BE2C (cell line): Measurements from ENCODE around the gene TCEANC2.

ENCODE experiments used
- DNase-seq: peaks from one replicate; pipeline ENCODE4 v3.0.0-alpha.2; 2020
- H3K27me3 ChIP-seq: fragments of 250-450 bp; sonication (Bioruptor Pico); 2 replicates; pipeline ENCODE4 v1.5.1; 2020; ENCODE audit warnings: mild to moderate bottlenecking
- H3K36me3 ChIP-seq: fragments of 250-450 bp; sonication (Bioruptor Pico); 2 replicates; pipeline ENCODE4 v1.5.1; 2020; ENCODE audit warnings: mild to moderate bottlenecking
- H3K4me1 ChIP-seq: fragments of 250-450 bp; sonication (Bioruptor Pico); 2 replicates; pipeline ENCODE4 v1.5.1; 2020
- H3K4me3 ChIP-seq: 2 replicates; pipeline ENCODE4 v1.5.1; 2011; ENCODE audit warnings: low read depth, low read length
- H3K9me3 ChIP-seq: fragments of 250-450 bp; sonication (Bioruptor Pico); 2 replicates; pipeline ENCODE4 v1.5.1; 2020
- TF ChIP-seq, protein P1 (sequence below): IDR thresholded peaks from 2 replicates; pipeline ENCODE4 v1.5.1; 2012; ENCODE audit warnings: mild to moderate bottlenecking, low read depth, low read length

The TCEANC2 gene

DNA sequence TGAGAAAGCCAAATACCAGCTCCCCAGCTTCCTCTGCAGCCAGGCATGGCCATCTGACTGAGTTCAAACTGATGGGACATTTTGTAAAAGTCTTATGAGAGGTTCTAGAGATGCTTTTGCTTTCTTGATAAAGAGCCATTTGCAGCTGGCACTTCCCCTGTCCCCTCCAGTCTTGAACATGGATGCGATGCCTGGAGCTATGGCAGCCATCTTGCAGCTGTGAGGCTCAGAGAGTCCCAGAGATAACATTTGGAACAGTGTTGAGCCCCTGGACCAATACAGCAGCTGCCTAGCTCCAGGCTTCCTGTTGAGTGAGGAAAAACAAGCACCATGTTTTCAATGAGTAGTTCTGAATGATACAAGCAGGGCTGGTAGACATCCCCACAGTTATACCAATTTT lies 85.6 kb downstream of the TCEANC2 start:
- no peak for DNase-seq
- TF ChIP-seq, protein P1, sequence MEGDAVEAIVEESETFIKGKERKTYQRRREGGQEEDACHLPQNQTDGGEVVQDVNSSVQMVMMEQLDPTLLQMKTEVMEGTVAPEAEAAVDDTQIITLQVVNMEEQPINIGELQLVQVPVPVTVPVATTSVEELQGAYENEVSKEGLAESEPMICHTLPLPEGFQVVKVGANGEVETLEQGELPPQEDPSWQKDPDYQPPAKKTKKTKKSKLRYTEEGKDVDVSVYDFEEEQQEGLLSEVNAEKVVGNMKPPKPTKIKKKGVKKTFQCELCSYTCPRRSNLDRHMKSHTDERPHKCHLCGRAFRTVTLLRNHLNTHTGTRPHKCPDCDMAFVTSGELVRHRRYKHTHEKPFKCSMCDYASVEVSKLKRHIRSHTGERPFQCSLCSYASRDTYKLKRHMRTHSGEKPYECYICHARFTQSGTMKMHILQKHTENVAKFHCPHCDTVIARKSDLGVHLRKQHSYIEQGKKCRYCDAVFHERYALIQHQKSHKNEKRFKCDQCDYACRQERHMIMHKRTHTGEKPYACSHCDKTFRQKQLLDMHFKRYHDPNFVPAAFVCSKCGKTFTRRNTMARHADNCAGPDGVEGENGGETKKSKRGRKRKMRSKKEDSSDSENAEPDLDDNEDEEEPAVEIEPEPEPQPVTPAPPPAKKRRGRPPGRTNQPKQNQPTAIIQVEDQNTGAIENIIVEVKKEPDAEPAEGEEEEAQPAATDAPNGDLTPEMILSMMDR, result no peak
- no peaks in the 10 kb centered on the region for H3K9me3 ChIP-seq
- H3K4me3 ChIP-seq, result no peak overlapping the region
- no peaks in the 10 kb centered on the region for H3K27me3 ChIP-seq
- no peaks in the 10 kb centered on the region for H3K36me3 ChIP-seq
- no peaks in the 10 kb centered on the region for H3K4me1 ChIP-seq

DNA sequence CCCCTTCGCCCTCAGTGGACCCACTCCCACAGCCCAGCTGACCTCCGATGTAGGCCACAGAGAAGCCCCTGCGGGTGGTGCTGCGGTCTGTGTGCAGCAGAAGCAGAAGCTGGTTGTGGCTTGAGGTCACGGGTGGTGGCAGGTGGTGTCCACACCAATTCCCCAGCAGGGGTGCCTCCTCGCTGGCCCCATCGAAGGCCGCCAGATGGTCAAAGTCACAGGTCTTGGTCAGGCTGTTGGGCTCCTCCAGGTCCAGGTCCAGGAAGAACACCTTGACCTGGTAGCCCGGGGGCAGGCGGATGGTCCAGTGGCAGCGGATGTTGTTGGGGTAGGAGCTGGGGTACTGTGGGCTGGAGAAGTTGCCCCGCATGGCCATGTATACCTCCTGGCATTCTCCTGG lies 86.3 kb downstream of the TCEANC2 start:
- TF ChIP-seq, protein P1, result no peak
- H3K4me3 ChIP-seq, result no peak overlapping the region
- no peaks in the 10 kb centered on the region for H3K36me3 ChIP-seq

DNA sequence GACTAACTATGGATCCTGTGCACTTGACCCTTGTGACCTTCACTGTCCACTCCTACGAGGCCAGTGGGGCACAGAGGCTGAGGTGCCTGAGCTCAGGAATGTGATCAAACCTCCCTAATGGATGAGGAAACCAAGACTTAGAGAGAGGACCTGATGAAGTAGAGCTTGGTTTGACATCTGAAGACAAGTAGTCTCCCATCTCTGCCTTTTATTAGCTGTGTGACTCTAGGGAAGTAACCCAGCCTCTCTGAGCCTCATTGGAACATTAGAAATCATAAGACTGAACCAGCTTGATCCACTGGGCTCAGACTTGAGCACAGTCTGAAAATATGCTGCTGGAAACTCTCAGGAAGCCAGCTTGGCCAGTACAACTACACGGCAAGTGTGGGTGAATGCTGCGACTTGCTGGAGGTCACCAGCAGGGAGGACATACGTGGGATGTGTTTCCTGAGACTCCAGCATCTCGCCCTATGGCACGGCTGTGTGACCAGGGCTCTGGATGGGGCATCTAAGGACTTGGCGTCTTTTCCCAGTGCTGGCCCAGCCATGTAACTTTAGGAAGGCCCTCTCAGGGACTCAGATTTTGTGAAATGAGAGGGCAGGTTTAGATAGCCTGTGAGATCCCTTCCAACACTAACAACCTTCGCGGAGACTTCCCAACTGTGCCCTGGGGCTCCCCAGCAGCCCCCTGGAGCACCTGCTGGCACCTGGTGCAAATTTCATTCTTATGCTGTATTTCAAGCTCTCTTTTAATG lies 88.9 kb downstream of the TCEANC2 start:
- TF ChIP-seq, protein P1, result no peak

More for the DNA sequence above, 86.3 kb downstream of the TCEANC2 start:
- Histone ChIP-seq H3K4me1 (no peaks in the 10 kb centered on the region), H3K27me3 (no peaks in the 10 kb centered on the region), H3K9me3 (no peaks in the 10 kb centered on the region)
- no peak for DNase-seq

DNA sequence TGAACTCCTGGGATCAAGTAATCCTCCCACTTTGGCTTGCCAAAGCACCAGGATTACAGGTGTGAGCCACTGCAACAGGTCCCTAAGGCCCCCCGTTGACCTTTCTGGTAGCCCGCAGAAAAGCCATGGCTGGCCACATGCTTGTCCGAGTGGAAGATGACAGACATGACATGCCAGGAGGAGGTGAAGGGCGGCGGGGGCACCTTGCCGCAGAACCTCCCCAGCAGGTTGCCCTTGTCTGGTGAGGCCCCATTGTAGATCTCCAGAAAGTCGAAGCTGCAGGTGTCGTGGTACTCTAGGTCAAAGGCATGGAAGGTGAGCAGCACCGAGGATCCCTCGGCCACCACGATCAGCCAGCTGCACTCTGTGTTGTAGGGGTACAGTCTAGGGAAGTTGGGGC lies 91.0 kb downstream of the TCEANC2 start:
- Histone ChIP-seq H3K36me3 (no peaks in the 10 kb centered on the region), H3K9me3 (no peaks in the 10 kb centered on the region), H3K27me3 (no peaks in the 10 kb centered on the region), H3K4me1 (no peaks in the 10 kb centered on the region), H3K4me3 (no peak overlapping the region)
- TF ChIP-seq, protein P1, result no peak
- no peak for DNase-seq

More for the DNA sequence above, 88.9 kb downstream of the TCEANC2 start:
- Histone ChIP-seq H3K9me3 (no peaks in the 10 kb centered on the region), H3K27me3 (no peaks in the 10 kb centered on the region), H3K4me1 (no peaks in the 10 kb centered on the region), H3K4me3 (no peak overlapping the region), H3K36me3 (no peaks in the 10 kb centered on the region)
- DNase-seq, result no peak

DNA sequence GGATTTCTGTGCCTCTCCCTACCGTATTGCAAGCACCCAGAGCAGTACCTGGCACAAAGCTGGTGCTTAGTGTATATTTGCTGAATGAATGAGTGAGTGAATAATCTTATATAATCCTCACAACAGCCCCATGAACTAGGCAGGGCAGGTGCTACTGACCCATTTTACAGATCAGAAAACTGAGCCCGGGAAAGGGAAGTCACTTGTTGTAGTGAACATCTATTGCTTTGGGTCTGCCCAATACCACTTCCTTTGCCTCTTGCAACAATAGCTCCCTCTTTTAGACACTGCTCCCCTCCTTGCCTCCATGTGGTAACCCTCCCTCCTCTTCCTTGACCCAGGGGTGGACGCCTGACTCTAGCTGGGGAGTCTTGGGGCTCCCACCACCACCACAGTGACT lies 96.3 kb downstream of the TCEANC2 start:
- TF ChIP-seq, protein P1, result no peak
- Histone ChIP-seq H3K4me3 (no peak overlapping the region), H3K27me3 (no peaks in the 10 kb centered on the region), H3K36me3 (no peaks in the 10 kb centered on the region), H3K4me1 (0 out of 2 replicates have a peak, but pooled peaks cover 3% of the 10 kb centered on the region), H3K9me3 (no peaks in the 10 kb centered on the region)
- no peak for DNase-seq

DNA sequence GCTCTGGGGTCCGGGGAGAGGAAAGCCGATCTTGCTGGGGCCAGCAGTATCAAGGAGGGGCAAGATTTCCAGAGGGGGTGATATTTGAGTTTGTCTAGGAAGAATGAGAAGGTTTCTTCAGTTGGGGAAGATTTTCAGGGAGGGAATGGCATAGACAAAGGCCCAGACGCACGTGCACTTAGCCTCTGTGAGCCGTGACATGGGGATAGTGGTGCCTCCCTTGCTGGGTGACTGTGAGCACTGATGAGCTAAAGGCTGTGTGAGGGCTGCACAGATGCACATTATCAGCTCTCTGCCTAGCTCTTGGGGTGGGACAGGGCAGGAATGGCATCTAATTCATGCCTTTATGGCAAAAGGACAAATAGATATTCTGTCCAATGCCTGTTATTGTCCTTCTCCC lies 97.6 kb downstream of the TCEANC2 start:
- Histone ChIP-seq H3K4me1 (0 out of 2 replicates have a peak, but pooled peaks cover 3% of the 10 kb centered on the region), H3K9me3 (no peaks in the 10 kb centered on the region), H3K27me3 (no peaks in the 10 kb centered on the region), H3K36me3 (no peaks in the 10 kb centered on the region), H3K4me3 (no peak overlapping the region)
- TF ChIP-seq, protein P1, result no peak
- DNase-seq, result no peak
